GM21381 (cell line): Measurements from ENCODE around the gene KRT14.
"Not testable (repeated sequence)": the region's sequence is repeated elsewhere in the genome, so short reads cannot be mapped to it uniquely, and the experiment has no call there.

Source experiments
- ATAC-seq: cut with Tn5 transposase; IDR thresholded peaks from one replicate; pipeline ENCODE4 v1.9.1; 2021; ENCODE audit warnings: mild to moderate bottlenecking, moderate library complexity; ENCODE audit not compliant: unreplicated experiment

The KRT14 gene

DNA sequence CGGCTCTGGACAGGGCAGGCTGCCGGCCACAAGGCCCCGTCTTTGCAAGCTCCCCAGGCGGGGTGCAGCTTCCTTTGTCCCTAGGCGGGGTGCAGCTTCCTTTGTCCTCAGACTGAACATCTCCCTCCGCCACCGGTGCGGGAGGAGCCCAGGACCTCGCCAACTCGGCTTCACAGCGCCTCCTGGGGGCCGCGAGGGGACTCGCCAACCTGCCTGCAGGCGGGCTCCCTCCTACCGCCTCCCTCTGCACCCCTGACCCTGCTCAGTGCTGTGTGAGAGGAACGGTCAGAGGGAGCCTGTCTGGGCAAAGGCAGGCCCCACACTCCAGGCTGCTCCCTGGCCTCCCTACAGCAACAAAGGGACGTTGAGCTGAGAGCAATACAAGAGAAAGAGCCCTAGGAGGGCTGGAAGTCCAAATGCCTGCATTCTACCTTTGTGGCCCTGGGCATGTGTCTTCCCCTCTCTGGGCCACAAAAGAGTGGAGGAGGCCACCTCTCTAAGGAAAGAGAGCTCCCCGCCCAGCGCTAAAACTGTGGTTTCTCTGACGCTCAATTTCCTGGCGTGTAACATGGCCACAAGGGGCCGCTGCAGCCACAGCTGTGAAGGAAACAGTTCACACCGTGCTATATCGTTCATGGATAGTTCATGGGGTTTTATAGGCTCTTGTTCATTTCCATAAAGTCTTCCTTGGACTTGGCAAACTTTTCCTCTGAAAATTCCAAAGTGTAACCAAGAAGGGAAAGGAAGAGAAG is 37.7 kb downstream of the KRT14 start:
- no peak for ATAC-seq

DNA sequence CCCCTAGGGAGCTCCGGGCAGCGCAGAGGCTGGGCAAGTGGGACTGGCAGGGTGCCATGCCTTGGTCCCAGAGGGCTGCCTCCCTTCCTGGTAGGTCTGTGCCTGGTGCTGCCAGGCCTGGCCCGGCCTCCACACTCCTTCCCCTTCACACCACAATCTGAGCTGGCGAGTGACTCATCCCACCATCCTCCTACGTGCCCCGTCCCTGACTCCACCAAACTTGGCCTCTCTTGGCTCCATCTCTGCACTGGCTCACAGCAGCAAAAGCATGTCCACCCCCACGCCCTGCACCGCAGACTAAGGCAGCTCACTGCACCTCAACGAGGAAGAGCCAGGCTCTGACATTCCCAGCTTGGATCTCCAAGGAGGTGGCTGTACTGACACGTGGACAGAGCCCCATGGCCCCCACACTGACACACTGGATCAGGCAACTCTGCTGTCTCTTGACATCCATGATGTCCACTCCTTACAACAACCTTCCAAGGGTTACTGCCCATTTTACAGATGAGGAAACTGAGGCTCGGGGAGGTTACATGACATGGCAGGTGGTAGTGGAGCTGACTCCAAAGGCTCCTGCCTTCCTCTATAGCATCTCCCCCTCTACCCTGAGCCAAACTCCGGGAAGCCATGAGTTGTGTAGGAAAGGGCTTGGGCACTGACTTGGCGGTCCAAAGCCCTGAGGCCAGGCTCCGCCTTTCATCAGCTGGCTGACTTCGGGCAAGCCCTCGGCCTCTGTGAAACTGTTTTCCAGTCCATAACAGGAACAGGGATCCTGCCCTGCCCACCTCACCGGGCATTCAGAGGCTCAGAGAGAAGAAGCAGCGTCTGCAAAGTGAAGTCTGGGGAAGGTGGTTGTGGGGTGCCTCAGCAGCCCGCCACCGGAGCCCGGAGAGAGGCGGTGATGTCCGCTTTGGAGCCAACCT is 38.5 kb downstream of the KRT14 start:
- ATAC-seq, result no peak

DNA sequence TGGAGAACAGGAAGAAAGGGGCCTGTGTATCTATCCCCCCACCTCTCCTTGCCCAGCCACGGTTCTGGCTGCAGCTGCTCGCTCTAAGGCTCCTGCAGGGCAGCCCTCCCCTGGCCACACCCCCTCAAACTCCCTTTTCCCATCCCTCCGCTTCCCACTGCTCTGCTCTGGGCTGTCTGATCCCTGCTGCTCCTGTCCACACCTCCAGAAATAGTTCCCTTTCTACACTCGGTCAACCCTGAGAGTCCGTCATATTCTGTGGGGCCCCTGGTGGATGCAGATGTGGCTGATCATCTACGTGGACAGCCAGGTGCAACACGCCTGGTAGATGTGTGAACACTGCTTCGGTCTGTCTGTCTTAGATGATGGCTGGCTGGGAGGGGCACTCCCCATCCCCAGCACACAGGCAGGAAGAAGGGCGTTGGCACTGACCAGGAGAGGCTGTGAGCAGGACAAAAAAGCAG is 39.3 kb downstream of the KRT14 start:
- no peak for ATAC-seq

DNA sequence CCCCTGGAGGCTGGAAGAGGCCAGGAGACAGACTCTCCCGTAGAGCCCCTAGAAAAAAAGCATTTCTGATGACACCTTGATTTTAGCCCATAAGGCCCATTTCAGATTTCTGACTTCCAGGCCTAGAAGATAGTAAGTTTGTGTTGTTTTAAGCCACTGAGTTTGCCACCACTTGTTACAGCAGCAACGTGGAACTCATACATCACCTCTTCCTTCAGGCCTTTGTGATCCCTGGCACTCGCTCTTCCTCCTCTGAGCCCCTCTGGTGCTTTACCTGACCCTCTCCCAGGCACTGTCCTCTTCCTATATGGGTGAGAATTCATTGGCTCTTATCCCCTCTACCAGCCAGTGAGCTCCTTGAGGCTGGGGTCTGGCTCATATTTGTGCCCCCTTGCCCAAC is 39.9 kb downstream of the KRT14 start:
- no peak for ATAC-seq

GRCh38 chr17:41545829-41546410 is 40.8 kb downstream of the KRT14 start:
- ATAC-seq, result no peak

GRCh38 chr17:41544935-41545334 is 41.8 kb downstream of the KRT14 start:
- ATAC-seq, result no peak

- ATAC-seq, result no peak
Measured at GRCh38 chr17:41544491-41544892, 42.2 kb downstream of the KRT14 start.

GRCh38 chr17:41542786-41543185 is 43.9 kb downstream of the KRT14 start:
- not testable (repeated sequence) for ATAC-seq

DNA sequence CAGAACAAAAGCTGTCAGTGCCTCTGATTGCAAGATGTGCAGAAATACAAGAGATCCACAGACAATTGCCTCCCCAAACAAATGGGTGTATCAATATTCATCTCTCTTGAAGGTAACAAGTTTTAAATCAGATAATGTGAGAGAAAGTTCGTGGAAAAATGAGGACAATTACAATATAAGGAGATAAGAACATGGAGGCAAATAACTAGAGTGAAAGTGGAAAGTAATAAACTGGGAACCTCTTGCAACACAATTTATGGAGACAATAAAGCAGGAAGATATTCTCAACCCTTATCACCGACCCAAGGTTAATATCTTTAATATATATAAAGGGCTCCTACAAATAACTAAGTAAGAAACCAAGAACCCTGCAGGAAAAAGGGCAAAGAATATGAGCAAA is 44.3 kb downstream of the KRT14 start:
- no peak for ATAC-seq

DNA sequence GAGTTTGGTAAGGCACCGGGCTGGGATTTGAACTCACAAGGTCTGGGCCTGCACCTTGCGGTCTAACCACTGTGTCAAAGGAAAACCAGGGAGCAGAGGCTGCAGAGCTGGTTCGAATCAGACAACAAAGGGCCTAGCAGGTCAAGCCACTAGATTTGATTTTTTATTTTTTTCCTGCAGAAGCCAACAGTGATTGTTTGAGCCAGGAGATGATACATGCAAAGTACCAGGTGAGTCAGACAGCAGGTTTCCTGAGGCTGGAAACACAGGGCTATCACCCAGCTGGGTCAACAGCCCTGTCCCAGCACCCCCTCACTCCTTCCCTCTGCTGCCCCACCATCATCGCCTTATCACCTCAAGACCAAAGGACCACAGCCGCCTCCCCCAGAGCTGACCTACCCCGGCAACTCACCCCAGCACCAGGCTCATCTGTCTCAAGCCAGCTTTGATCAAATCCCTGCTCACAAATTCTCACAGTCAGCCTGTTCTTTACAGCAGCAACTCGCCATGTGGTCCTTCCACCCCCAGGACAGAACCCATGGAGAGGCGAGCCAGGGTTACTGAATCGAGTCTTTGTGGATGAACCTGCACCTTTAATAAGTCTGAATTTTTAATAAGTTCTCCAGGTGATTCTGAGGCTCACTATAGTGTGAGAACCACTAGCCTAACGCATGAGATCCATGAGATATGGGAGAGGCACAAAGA is 45.6 kb downstream of the KRT14 start:
- ATAC-seq, result no peak

DNA sequence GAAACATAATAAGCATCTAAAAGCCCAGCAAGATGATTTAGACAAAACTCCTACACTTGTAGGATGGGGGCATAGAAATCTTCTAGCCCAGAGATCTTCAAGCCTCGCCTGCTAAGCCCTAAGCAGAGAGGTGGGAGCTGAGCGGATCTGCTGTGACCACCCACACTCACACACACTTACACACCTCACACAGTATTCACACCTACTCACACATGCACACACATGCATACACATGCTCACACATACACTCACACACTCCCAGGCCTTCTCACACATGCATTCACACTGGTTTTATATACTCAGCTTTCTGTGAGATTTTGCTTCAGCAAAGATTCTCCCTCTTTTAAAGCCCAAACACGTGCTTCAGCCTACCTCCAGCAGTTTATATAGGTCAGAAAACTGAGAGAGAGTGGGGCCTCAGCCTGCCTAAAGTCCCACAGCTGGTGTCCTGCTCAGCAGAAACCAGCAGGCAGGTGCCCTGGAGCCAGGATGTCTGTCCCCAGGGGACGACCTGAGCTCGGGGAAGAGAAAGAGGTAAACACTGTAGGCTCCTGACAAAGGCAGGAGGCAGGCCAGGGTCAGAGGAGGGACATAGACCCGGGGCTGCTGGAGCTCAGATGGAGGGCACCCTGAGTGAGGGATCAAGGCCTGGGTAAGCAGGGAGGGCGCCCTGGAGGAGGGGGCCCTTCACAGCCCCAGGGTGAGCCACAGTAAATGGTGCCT is 46.6 kb downstream of the KRT14 start:
- ATAC-seq, result no peak

DNA sequence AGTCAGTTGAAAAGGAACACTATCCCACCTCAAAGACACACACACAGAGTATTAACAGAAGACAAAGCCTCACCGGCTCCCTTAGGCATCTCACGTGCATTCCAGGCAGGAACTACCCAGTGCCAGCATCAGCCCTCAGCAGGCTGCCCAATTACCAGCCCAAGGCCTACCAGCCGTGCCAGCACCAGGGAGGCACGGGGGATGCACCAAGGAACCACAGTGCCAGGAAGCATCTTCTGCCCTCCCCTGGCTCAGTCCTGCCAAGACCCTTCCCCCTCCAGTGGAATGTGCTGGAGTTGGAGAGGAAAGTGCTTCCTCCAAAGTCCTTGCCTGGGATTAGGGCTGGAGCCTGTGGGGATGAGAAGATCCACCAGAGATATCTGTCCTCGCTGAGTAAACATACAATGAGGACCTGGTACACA is 47.6 kb downstream of the KRT14 start:
- ATAC-seq, result no peak

- ATAC-seq, result no peak
Measured at GRCh38 chr17:41538565-41538991, 48.1 kb downstream of the KRT14 start.

- no peak for ATAC-seq
Measured at GRCh38 chr17:41537990-41538389, 48.7 kb downstream of the KRT14 start.

- ATAC-seq, result no peak
Measured at GRCh38 chr17:41537614-41537954, 49.1 kb downstream of the KRT14 start.

- no peak for ATAC-seq
Measured at GRCh38 chr17:41536741-41537613, 49.7 kb downstream of the KRT14 start.

DNA sequence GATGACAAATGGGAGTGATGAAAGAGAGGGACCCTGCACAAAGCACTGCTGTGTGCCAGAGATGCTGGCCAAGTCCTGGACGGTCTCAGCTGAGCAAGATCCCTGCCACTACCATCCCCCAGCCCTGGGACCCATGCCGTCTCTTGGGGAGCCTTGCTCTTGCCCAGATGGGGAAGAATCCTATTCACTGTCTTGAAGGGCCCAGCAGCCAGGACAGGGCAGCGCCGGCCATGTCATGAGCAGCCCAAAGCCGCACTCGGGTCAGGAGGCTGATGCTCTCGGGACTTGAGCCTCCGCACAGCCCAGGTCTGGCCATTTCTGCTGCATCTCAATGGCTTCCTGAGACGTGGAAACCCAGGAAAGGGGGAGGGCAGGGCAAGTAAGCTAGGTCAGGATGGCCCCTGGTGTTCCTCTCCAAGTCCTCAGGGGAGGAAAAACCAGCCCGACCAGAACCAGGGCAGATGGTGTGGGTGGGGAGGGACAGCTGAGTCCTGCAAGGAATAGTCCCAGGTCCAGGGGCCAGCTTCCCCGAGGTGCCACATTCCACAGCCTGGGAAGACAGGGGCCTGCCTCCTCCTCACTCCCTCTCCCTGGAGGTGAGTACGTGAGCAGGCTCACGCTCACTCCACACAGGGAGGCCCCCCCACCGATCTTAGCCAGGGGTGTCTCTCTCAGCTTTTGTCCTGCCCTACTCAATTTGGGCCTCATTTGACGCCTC is 50.8 kb downstream of the KRT14 start:
- ATAC-seq, result no peak

GRCh38 chr17:41534899-41535546 is 51.7 kb downstream of the KRT14 start:
- ATAC-seq, result no peak
